ENCODE data around the gene GRHL1. TPM values are rescaled to one million over a fixed set of nuclear protein-coding genes. Genes with fewer than 3 reads are reported as not detected.

Gene GRHL1
- total RNA-seq, 1 experiment from 2014 or later = 10.3 TPM

GRCh38 chr2:9999693-10000092 is 48.2 kb downstream of the GRHL1 start:
- Histone ChIP-seq H3K9me3 (ENCODE audit: low read length) (no peaks in the 10 kb centered on the region), H3K27ac (ENCODE audit: low read length) (no peak overlapping the region), H3K79me2 (ENCODE audit: low read length) (no peaks in the 10 kb centered on the region), H2AFZ (ENCODE audit: low read length) (no peak overlapping the region), H3K9me2 (replicated peaks; ENCODE audit: low read length) (no peaks in the 10 kb centered on the region), H3K4me2 (ENCODE audit: low read length) (no peak overlapping the region), H3K27me3 (ENCODE audit: low read length) (no peaks in the 10 kb centered on the region), H3K36me3 (ENCODE audit: low read depth, low read length) (peaks cover 7% of the 10 kb centered on the region; the same call in 1 of the 2 replicates), H3K9ac (ENCODE audit: low read length) (no peak overlapping the region), H3F3A (ENCODE audit: low read length, unreplicated experiment) (no peaks in the 10 kb centered on the region), H4K20me1 (ENCODE audit: low read length) (no peaks in the 10 kb centered on the region), H3K4me1 (ENCODE audit: insufficient read depth, low read length) (no peaks in the 10 kb centered on the region), H3K4me3 (ENCODE audit: low read length) (no peak overlapping the region)
- ChIA-PET POLR2A (ENCODE audit: unreplicated experiment) (no interaction called here), CTCF (no interaction called here)
- no peak for ATAC-seq
- no TSS peak for BruUV-seq (replicated peaks)
- intact Hi-C loops (cut with micrococcal nuclease) = no loop called here
- no peak for DNase-seq
- TF ChIP-seq EZH2phosphoT487 (IDR thresholded peaks at IDR 0.05; ENCODE audit: borderline replicate concordance, low read length) (no peak), EZH2 (IDR thresholded peaks at IDR 0.05; ENCODE audit: low read length, unreplicated experiment) (no peak)
- TF ChIP-seq, protein P1, sequence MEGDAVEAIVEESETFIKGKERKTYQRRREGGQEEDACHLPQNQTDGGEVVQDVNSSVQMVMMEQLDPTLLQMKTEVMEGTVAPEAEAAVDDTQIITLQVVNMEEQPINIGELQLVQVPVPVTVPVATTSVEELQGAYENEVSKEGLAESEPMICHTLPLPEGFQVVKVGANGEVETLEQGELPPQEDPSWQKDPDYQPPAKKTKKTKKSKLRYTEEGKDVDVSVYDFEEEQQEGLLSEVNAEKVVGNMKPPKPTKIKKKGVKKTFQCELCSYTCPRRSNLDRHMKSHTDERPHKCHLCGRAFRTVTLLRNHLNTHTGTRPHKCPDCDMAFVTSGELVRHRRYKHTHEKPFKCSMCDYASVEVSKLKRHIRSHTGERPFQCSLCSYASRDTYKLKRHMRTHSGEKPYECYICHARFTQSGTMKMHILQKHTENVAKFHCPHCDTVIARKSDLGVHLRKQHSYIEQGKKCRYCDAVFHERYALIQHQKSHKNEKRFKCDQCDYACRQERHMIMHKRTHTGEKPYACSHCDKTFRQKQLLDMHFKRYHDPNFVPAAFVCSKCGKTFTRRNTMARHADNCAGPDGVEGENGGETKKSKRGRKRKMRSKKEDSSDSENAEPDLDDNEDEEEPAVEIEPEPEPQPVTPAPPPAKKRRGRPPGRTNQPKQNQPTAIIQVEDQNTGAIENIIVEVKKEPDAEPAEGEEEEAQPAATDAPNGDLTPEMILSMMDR (conservative IDR thresholded peaks at IDR 0.05; ENCODE audit: low read depth, low read length) = no peak

DNA sequence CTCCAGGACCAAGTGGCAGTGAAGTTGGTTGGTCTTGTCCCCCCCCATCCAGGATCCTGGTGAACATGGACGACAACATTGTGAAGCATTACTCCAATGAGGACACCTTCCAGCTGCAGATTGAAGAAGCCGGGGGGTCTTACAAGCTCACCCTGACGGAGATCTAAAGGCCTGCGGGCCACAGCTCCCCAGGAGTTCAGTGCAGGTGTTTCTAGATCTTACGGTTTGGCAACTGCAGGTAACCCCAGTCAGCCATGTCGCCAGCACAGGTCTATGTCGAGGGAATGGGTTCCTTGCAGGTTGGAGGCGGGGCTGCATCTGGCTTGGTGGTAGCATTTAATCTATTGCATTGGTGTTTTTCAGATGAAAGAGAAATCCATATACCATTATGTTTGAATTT is 49.0 kb downstream of the GRHL1 start:
- H3K27me3 ChIP-seq (ENCODE audit: low read length) = no peaks in the 10 kb centered on the region
- ChIA-PET POLR2A (ENCODE audit: unreplicated experiment) (no interaction called here), CTCF (no interaction called here)
- no peak overlapping the region for H3K27ac ChIP-seq (ENCODE audit: low read length)
- H3K79me2 ChIP-seq (ENCODE audit: low read length) = no peaks in the 10 kb centered on the region
- H3K36me3 ChIP-seq (ENCODE audit: low read depth, low read length) = peaks cover 7% of the 10 kb centered on the region; the same call in 1 of the 2 replicates
- BruUV-seq (replicated peaks) = no TSS peak
- no peaks in the 10 kb centered on the region for H3K9me3 ChIP-seq (ENCODE audit: low read length)
- no peak overlapping the region for H3K9ac ChIP-seq (ENCODE audit: low read length)
- intact Hi-C loops (cut with micrococcal nuclease) = no loop called here
- TF ChIP-seq EZH2phosphoT487 (IDR thresholded peaks at IDR 0.05; ENCODE audit: borderline replicate concordance, low read length) (no peak), EZH2 (IDR thresholded peaks at IDR 0.05; ENCODE audit: low read length, unreplicated experiment) (no peak)
- TF ChIP-seq, protein P1 (conservative IDR thresholded peaks at IDR 0.05; ENCODE audit: low read depth, low read length) = no peak
- no peaks in the 10 kb centered on the region for H3K4me1 ChIP-seq (ENCODE audit: insufficient read depth, low read length)
- no peak for DNase-seq
- no peak overlapping the region for H3K4me2 ChIP-seq (ENCODE audit: low read length)
- no peak for ATAC-seq
- no peak overlapping the region for H2AFZ ChIP-seq (ENCODE audit: low read length)
- H4K20me1 ChIP-seq (ENCODE audit: low read length) = no peaks in the 10 kb centered on the region
- H3K9me2 ChIP-seq (replicated peaks; ENCODE audit: low read length) = no peaks in the 10 kb centered on the region
- no peak overlapping the region for H3K4me3 ChIP-seq (ENCODE audit: low read length)
- no peaks in the 10 kb centered on the region for H3F3A ChIP-seq (ENCODE audit: low read length, unreplicated experiment)

GRCh38 chr2:10001586-10001985 is 50.1 kb downstream of the GRHL1 start:
- Histone ChIP-seq H3K27me3 (ENCODE audit: low read length) (no peaks in the 10 kb centered on the region), H3K4me1 (ENCODE audit: insufficient read depth, low read length) (peaks cover under 1% of the 10 kb centered on the region; the same call in 1 of the 2 replicates), H3K9me2 (replicated peaks; ENCODE audit: low read length) (no peaks in the 10 kb centered on the region), H3K36me3 (ENCODE audit: low read depth, low read length) (peaks cover 7% of the 10 kb centered on the region; the same call in 1 of the 2 replicates), H4K20me1 (ENCODE audit: low read length) (no peaks in the 10 kb centered on the region), H3K27ac (ENCODE audit: low read length) (no peak overlapping the region), H3K4me2 (ENCODE audit: low read length) (no peak overlapping the region), H3K79me2 (ENCODE audit: low read length) (no peaks in the 10 kb centered on the region), H3K9me3 (ENCODE audit: low read length) (no peaks in the 10 kb centered on the region), H2AFZ (ENCODE audit: low read length) (no peak overlapping the region), H3K4me3 (ENCODE audit: low read length) (no peak overlapping the region), H3F3A (ENCODE audit: low read length, unreplicated experiment) (no peaks in the 10 kb centered on the region), H3K9ac (ENCODE audit: low read length) (no peak overlapping the region)
- no peak for DNase-seq
- no TSS peak for BruUV-seq (replicated peaks)
- intact Hi-C loops (cut with micrococcal nuclease) = no loop called here
- ChIA-PET CTCF (no interaction called here), POLR2A (ENCODE audit: unreplicated experiment) (no interaction called here)
- TF ChIP-seq EZH2phosphoT487 (IDR thresholded peaks at IDR 0.05; ENCODE audit: borderline replicate concordance, low read length) = no peak
- TF ChIP-seq, protein P1 (conservative IDR thresholded peaks at IDR 0.05; ENCODE audit: low read depth, low read length) = no peak
- no peak for TF ChIP-seq EZH2 (IDR thresholded peaks at IDR 0.05; ENCODE audit: low read length, unreplicated experiment)
- no peak for ATAC-seq

All from PC-3 (cell line).